T-cell (primary cell): ENCODE data around the gene STK25. TPM values are rescaled to one million over a fixed set of nuclear protein-coding genes. Genes with fewer than 3 reads are reported as not detected.

Experiments
- ATAC-seq, 4 experiments: fragments of 200-7000 bp in 3 of 4; fragments of 150-1000 bp in 1 of 4; cut with Tn5 transposase; replicated peaks in 1 of 4; 1 replicate in 3 of 4; 2 replicates in 1 of 4; pipeline ENCODE4 v1.10.0; 2021; ENCODE audit warnings: moderate library complexity in 3 of 4, mild to moderate bottlenecking in 2 of 4, moderate number of reproducible peaks in 1 of 4
- CTCF ChIA-PET, 2 donors: fragments of 300-600 bp; sonication (Branson Sonifier 250); formaldehyde crosslinking; loops; one replicate each; lab custom pipeline; 2022; ENCODE audit warnings: antibody characterized with exemption in 2 of 2; lab: Charles Lee
- POLR2A ChIA-PET, 2 donors: fragments of 300-600 bp; sonication (Branson Sonifier 250); formaldehyde crosslinking; loops; one replicate each; lab custom pipeline; 2022; ENCODE audit warnings: antibody characterized with exemption in 2 of 2; lab: Charles Lee
- DNase-seq, 35 experiments: peaks; one replicate each; pipeline versions ENCODE4 v3.0.0 to v3.0.0-alpha.2; 2013 to 2023
- H3K27ac ChIP-seq: one replicate; pipeline ENCODE4 v1.5.1; 2013; ENCODE audit warnings: low read length
- H3K27me3 ChIP-seq, 2 experiments: replicated peaks in 1 of 2; 1 replicate in 1 of 2; 2 replicates in 1 of 2; pipeline versions ENCODE4 v1.6.1 to v1.7.0; 2013; ENCODE audit warnings: low read length in 1 of 2, mixed read lengths in 1 of 2; ENCODE audit not compliant: control insufficient read depth in 2 of 2, insufficient read depth in 2 of 2; ENCODE audit errors: extremely low read depth in 1 of 2
- H3K36me3 ChIP-seq, 2 donors: 1 replicate in 1 of 2; 2 replicates in 1 of 2; pipeline versions ENCODE4 v1.6.1 to v1.7.0; 2013; ENCODE audit warnings: low read length in 1 of 2; ENCODE audit not compliant: control insufficient read depth in 2 of 2, insufficient read depth in 1 of 2; ENCODE audit errors: extremely low read depth in 1 of 2
- H3K4me1 ChIP-seq, 2 experiments: 1 replicate in 1 of 2; 2 replicates in 1 of 2; pipeline versions ENCODE4 v1.6.1 to v1.7.0; 2013; ENCODE audit warnings: low read length in 2 of 2, mixed read lengths in 1 of 2; ENCODE audit not compliant: insufficient read depth in 2 of 2, control insufficient read depth in 1 of 2; ENCODE audit errors: extremely low read depth in 1 of 2
- H3K4me3 ChIP-seq, 2 donors: 1 replicate in 1 of 2; 2 replicates in 1 of 2; pipeline versions ENCODE4 v1.5.1 to v1.7.0; 2013; ENCODE audit warnings: mild to moderate bottlenecking in 2 of 2, low read length in 1 of 2, moderate library complexity in 1 of 2; ENCODE audit not compliant: control insufficient read depth in 1 of 2; ENCODE audit errors: extremely low read depth in 1 of 2
- H3K9me3 ChIP-seq: 2 replicates; pipeline ENCODE4 v1.7.0; 2013
- H3K27ac Mint-ChIP-seq, 2 donors: one replicate each; pipeline ENCODE4 v1.8.0; 2020 to 2021; ENCODE audit warnings: mild to moderate bottlenecking in 2 of 2, mixed read lengths in 2 of 2
- H3K27me3 Mint-ChIP-seq, 2 donors: one replicate each; pipeline ENCODE4 v1.8.0; 2021 to 2022; ENCODE audit warnings: mixed read lengths in 2 of 2
- H3K36me3 Mint-ChIP-seq: one replicate; pipeline ENCODE4 v1.8.0; 2021; ENCODE audit warnings: mixed read lengths
- H3K4me1 Mint-ChIP-seq, 3 donors: one replicate each; pipeline ENCODE4 v1.8.0; 2020 to 2022; ENCODE audit warnings: mixed read lengths in 3 of 3, mild to moderate bottlenecking in 1 of 3
- H3K4me3 Mint-ChIP-seq, 3 donors: one replicate each; pipeline ENCODE4 v1.8.0; 2020 to 2022; ENCODE audit warnings: mild to moderate bottlenecking in 3 of 3, mixed read lengths in 3 of 3, moderate library complexity in 3 of 3
- H3K9me3 Mint-ChIP-seq, 3 donors: one replicate each; pipeline ENCODE4 v1.8.0; 2020 to 2022; ENCODE audit warnings: mixed read lengths in 3 of 3
- WGBS: methylation state at CpG from one replicate; pipeline ENCODE4 v1.1.5; 2013; ENCODE audit warnings: missing lambda C conversion rate; ENCODE audit not compliant: insufficient coverage; 5-methylcytosine and 5-hydroxymethylcytosine counted together
- total RNA-seq, 35 experiments: library from RNA in 6 of 35; stranded (reverse) in 6 of 35; fragments of 120-200 nt in 1 of 35; gene quantifications; one replicate each; pipeline versions ENCODE4 v1.2.1 to v1.2.4 and lab custom pipeline; 2013 to 2026

The STK25 gene
- total RNA-seq, 5 donors from 2014 or later (not counting 1 experiment from before 2014, with no cell fraction given): 113 to 199 (median 193) TPM

GRCh38 chr2:241534701-241535375 lies 26.5 kb upstream of the STK25 start:
- Histone ChIP-seq H3K4me3 (no peak overlapping the region), H3K27ac (no peak overlapping the region), H3K36me3 (no peaks in the 10 kb centered on the region), H3K9me3 (no peaks in the 10 kb centered on the region), H3K27me3 (peaks cover 0 to 41% of the 10 kb centered on the region in 2 experiments), H3K4me1 (no peaks in the 10 kb centered on the region)
- POLR2A ChIA-PET: no interaction called here
- CTCF ChIA-PET: no interaction called here
- no peak overlapping the region for H3K27ac Mint-ChIP-seq
- H3K4me1 Mint-ChIP-seq: no peaks in the 10 kb centered on the region
- H3K4me3 Mint-ChIP-seq: no peak overlapping the region
- no peaks in the 10 kb centered on the region for H3K36me3 Mint-ChIP-seq
- H3K27me3 Mint-ChIP-seq: peaks cover 8 to 15% of the 10 kb centered on the region in 2 donors
- WGBS: 78% methylated on average over 17 of the region's 17 CpGs
- H3K9me3 Mint-ChIP-seq: no peaks in the 10 kb centered on the region
- ATAC-seq (no peak), DNase-seq (no peak)

- H3K4me1 ChIP-seq: no peaks in the 10 kb centered on the region
- H3K4me3 ChIP-seq: no peak overlapping the region
- ChIA-PET POLR2A (no interaction called here), CTCF (no interaction called here)
- H3K27me3 ChIP-seq: peaks cover 0 to 36% of the 10 kb centered on the region in 2 experiments
- Mint-ChIP-seq H3K27me3 (peaks cover 8 to 13% of the 10 kb centered on the region in 2 donors), H3K4me3 (no peak overlapping the region), H3K4me1 (no peaks in the 10 kb centered on the region), H3K27ac (no peak overlapping the region), H3K9me3 (no peaks in the 10 kb centered on the region), H3K36me3 (no peaks in the 10 kb centered on the region)
- ATAC-seq: no peak
- WGBS: 60% methylated on average over 7 of the region's 7 CpGs
- H3K36me3 ChIP-seq: no peaks in the 10 kb centered on the region
- no peak for DNase-seq
- H3K9me3 ChIP-seq: no peaks in the 10 kb centered on the region
- H3K27ac ChIP-seq: no peak overlapping the region
Observed at GRCh38 chr2:241534293-241534692, 25.9 kb upstream of the STK25 start.

DNA sequence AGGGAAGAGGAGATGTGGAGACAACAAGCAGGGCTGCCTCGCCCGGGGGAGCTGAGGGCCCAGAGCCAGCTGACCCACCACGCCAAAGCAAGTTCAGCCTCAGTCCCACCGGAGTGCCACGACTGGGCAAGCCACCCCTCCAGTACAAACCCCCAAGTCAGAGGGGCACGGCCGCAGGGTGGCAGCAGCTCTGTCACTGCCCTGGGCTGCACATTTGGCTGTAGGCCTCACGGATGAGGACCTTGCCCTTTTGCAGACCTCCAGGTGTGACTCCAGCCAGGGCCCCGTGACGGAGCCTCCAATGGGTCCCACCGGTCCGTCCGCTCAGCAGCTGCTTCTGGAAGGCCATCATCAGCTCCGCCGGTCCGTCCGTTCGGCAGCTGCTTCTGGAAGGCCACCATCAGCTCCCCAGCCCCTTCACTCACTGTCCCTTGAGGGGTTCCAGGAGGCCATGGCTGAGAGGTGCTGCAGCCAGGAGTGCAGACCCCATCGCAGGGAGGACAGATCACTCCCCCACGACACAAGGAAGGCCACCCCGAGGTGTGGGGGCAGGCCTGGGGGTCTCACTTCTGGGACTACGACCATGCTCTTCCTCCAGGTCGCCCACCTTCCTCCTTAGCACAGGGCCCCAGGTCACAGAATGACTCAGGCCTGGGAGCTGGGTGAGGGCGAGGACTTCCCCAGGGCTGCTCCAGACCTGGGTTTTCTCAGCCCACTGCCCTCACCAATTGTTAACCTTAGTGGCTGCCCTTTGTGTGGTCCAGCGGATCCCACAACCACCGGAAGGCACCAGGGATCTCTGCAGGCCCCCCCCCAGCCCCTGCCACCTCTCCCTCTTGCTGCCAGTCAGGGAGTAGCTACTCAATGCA lies 24.6 kb upstream of the STK25 start:
- no peaks in the 10 kb centered on the region for H3K36me3 ChIP-seq
- peaks cover 3 to 7% of the 10 kb centered on the region in 2 donors for H3K27me3 Mint-ChIP-seq
- H3K27me3 ChIP-seq: peaks cover 0 to 29% of the 10 kb centered on the region in 2 experiments
- no peak overlapping the region for H3K4me3 ChIP-seq
- H3K27ac Mint-ChIP-seq: no peak overlapping the region
- ChIA-PET CTCF (interaction anchor here in 1 of 2 donors (0.5 to 0.6 kb wide), 2 partner anchors 13 to 670 kb away, joined by 3 to 9 read pairs; no protein-coding TSS in a partner anchor), POLR2A (no interaction called here)
- no peak for DNase-seq
- H3K4me3 Mint-ChIP-seq: no peak overlapping the region
- ATAC-seq: no peak
- no peaks in the 10 kb centered on the region for H3K9me3 ChIP-seq
- no peak overlapping the region for H3K27ac ChIP-seq
- no peaks in the 10 kb centered on the region for H3K9me3 Mint-ChIP-seq
- WGBS: 77% methylated on average over 21 of the region's 26 CpGs
- no peaks in the 10 kb centered on the region for H3K4me1 ChIP-seq
- H3K4me1 Mint-ChIP-seq: no peaks in the 10 kb centered on the region
- H3K36me3 Mint-ChIP-seq: no peaks in the 10 kb centered on the region

DNA sequence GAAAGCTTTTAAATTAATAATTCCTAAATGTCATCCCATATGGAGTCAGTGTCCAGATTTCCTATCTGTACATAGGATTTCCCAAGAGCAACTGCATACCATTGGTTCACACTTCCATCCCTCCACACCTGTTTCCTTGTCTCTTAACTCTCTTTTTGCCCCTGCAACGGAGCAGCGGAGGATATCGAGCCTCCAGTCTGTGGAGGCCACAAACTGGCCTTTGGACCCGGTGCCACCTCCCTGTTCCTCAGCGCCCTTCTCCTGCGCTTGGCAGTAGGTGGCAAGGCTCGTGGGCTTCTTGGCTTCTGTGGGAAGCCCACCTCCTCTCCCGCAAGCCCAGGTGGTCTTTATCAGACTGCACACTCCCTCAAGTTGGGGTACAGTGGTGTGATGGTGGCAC lies 23.8 kb upstream of the STK25 start:
- H3K27me3 Mint-ChIP-seq: peaks cover 3 to 7% of the 10 kb centered on the region in 2 donors
- Histone ChIP-seq H3K4me1 (no peaks in the 10 kb centered on the region), H3K4me3 (no peak overlapping the region), H3K27me3 (peaks cover 0 to 31% of the 10 kb centered on the region in 2 experiments), H3K36me3 (no peaks in the 10 kb centered on the region), H3K9me3 (no peaks in the 10 kb centered on the region), H3K27ac (no peak overlapping the region)
- no peaks in the 10 kb centered on the region for H3K4me1 Mint-ChIP-seq
- no peak overlapping the region for H3K27ac Mint-ChIP-seq
- WGBS: 98% methylated on average over 4 of the region's 8 CpGs
- no peak for DNase-seq
- H3K4me3 Mint-ChIP-seq: no peak overlapping the region
- H3K9me3 Mint-ChIP-seq: no peaks in the 10 kb centered on the region
- ChIA-PET CTCF (no interaction called here), POLR2A (no interaction called here)
- no peak for ATAC-seq
- no peaks in the 10 kb centered on the region for H3K36me3 Mint-ChIP-seq

GRCh38 chr2:241531161-241531722 lies 22.9 kb upstream of the STK25 start:
- Histone ChIP-seq H3K27me3 (peaks cover 0 to 28% of the 10 kb centered on the region in 2 experiments), H3K9me3 (no peaks in the 10 kb centered on the region), H3K36me3 (no peaks in the 10 kb centered on the region), H3K4me1 (no peaks in the 10 kb centered on the region), H3K4me3 (no peak overlapping the region), H3K27ac (no peak overlapping the region)
- peaks cover 0 to 3% (median 2%) of the 10 kb centered on the region in 3 donors for H3K9me3 Mint-ChIP-seq
- H3K4me3 Mint-ChIP-seq: no peak overlapping the region
- no peak overlapping the region for H3K27ac Mint-ChIP-seq
- H3K4me1 Mint-ChIP-seq: no peaks in the 10 kb centered on the region
- ATAC-seq: no peak
- WGBS: 90% methylated on average over 3 of the region's 13 CpGs
- ChIA-PET POLR2A (no interaction called here), CTCF (no interaction called here)
- no peaks in the 10 kb centered on the region for H3K36me3 Mint-ChIP-seq
- no peak for DNase-seq
- peaks cover 3 to 7% of the 10 kb centered on the region in 2 donors for H3K27me3 Mint-ChIP-seq

DNA sequence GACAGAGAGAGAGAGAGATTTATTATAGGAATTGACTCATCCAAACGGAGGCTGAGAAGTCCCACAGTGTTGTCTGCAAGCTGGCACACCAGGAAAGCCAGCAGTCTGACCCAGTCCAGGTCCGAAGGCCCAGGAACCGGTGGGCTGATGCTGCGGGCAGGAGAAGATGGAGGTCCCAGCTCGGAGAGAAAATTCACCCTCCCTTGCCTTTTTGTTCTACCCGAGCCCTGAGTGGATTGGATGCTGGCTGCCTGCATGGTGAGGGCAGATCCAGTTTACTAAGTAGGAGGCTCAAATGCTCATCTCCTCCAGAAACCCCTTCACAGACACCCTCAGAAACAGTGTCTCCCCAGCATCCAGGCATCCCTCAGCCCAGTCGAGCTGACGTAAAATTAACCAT lies 22.2 kb upstream of the STK25 start:
- 75% methylated on average over 3 of the region's 8 CpGs for WGBS

More for the DNA sequence above, 22.2 kb upstream of the STK25 start:
- Histone ChIP-seq H3K9me3 (no peaks in the 10 kb centered on the region), H3K36me3 (no peaks in the 10 kb centered on the region), H3K27me3 (peaks cover 0 to 26% of the 10 kb centered on the region in 2 experiments), H3K4me3 (no peak overlapping the region), H3K4me1 (no peaks in the 10 kb centered on the region), H3K27ac (no peak overlapping the region)
- ChIA-PET POLR2A (no interaction called here), CTCF (no interaction called here)
- DNase-seq: no peak
- peaks cover 0 to 10% (median 5%) of the 10 kb centered on the region in 3 donors for H3K9me3 Mint-ChIP-seq
- no peak for ATAC-seq
- no peaks in the 10 kb centered on the region for H3K4me1 Mint-ChIP-seq
- H3K27me3 Mint-ChIP-seq: peaks cover 3 to 5% of the 10 kb centered on the region in 2 donors
- H3K27ac Mint-ChIP-seq: no peak overlapping the region
- no peak overlapping the region for H3K4me3 Mint-ChIP-seq
- no peaks in the 10 kb centered on the region for H3K36me3 Mint-ChIP-seq
